Subcutaneous adipose tissue (tissue), 4 donors: Measurements from ENCODE around the gene FHAD1. TPM values are rescaled to one million over a fixed set of nuclear protein-coding genes. Genes with fewer than 3 reads are reported as not detected.

ENCODE experiments used
- total RNA-seq, 4 donors: library from RNA; depleted of rRNA; stranded (reverse); fragments of >200 nt; gene quantifications; one replicate each; pipeline ENCODE4 v1.1.0, GENCODE V29; 2016
- TF ChIP-seq, protein P1 (sequence below): fragments of 450-650 bp; IDR thresholded peaks from one replicate; pipeline ENCODE4 v1.5.1; 2016; ENCODE audit warnings: low read depth, mild to moderate bottlenecking, control low read depth, antibody characterized with exemption, moderate library complexity

Gene FHAD1
- total RNA-seq, 4 donors from 2014 or later, result 1.1 to 1.7 TPM; not detected in 2

GRCh38 chr1:15321601-15322000 is 74.6 kb downstream of the FHAD1 start:
- TF ChIP-seq, protein P1, sequence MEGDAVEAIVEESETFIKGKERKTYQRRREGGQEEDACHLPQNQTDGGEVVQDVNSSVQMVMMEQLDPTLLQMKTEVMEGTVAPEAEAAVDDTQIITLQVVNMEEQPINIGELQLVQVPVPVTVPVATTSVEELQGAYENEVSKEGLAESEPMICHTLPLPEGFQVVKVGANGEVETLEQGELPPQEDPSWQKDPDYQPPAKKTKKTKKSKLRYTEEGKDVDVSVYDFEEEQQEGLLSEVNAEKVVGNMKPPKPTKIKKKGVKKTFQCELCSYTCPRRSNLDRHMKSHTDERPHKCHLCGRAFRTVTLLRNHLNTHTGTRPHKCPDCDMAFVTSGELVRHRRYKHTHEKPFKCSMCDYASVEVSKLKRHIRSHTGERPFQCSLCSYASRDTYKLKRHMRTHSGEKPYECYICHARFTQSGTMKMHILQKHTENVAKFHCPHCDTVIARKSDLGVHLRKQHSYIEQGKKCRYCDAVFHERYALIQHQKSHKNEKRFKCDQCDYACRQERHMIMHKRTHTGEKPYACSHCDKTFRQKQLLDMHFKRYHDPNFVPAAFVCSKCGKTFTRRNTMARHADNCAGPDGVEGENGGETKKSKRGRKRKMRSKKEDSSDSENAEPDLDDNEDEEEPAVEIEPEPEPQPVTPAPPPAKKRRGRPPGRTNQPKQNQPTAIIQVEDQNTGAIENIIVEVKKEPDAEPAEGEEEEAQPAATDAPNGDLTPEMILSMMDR, result no peak

GRCh38 chr1:15322648-15323350 is 75.8 kb downstream of the FHAD1 start:
- TF ChIP-seq, protein P1, result no peak

GRCh38 chr1:15323351-15323988 is 76.4 kb downstream of the FHAD1 start:
- TF ChIP-seq, protein P1, result no peak

DNA sequence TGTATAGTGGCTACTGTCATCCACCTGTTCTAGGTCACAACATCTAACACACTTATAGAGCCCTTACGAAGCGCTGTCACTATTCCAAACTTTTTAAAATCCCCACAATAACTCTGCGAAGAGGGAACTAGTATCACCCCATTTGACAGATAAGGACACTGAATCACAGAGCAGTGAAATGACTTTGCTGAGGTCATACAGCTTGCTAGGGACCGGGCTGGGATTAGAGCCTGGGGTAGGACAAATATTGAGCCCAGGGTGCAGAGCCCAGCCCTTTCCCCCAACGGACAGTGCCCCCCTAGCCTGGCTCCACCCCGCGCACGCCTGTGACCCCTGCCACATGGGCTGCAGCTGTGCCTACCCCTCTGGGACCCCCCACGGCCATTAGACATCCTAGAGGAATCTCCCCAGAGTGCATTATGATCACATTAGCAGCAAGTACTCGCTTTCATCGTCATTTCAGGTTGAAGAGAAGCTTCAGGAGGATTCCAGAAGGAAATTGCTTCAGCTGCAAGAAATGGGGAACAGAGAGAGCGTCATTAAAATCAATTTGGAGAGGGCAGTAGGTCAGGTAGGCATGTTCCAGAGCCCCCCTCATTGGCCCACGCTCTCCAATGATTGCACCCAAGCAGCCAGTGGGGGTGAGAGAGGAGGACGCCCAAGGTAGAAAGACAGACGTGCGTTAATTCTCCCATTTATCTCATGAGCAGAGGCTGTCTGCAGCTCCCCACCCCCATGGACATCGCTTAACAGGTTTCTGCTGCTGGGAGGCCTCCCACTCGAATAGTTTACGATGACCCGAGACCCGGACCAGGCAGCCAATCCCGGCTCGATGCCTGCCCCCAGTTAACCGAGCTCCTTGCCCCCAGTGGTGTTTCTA is 77.2 kb downstream of the FHAD1 start:
- TF ChIP-seq, protein P1, result no peak

DNA sequence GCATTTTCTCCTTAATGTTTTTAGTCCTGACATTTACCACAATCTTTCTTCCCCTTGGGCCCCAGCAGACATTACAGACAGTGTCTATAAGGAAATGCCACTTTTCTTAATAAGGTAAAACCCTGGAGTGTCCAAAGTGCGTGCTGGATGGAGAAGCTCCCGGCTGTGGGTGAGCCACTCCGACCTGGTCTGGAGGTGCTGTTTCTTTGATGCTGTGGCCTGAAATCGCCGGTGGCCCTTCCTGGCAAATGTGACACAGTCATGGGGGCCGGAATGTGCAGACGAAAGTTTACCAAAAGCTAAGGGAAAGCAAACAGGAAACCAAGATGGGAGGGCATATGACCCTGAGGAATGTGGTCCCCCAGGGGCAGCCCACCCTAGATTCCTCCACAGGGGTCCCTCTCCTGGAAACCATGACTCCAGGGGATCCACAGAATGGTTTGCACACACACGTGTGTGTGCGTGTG is 77.9 kb downstream of the FHAD1 start:
- TF ChIP-seq, protein P1, result no peak

- TF ChIP-seq, protein P1, result no peak
Measured at GRCh38 chr1:15325375-15326085, 78.5 kb downstream of the FHAD1 start.
